ENCODE measurements around the gene SEMA6B.

The SEMA6B gene

GRCh38 chr19:4493929-4494690 lies 65.4 kb downstream of the SEMA6B start:
- DNase-seq (ENCODE audit: low read depth, low spot score): no peak

GRCh38 chr19:4493104-4493928 lies 66.2 kb downstream of the SEMA6B start:
- DNase-seq (ENCODE audit: low read depth, low spot score): no peak

Measured in ELF-1 (cell line).